HS-27A (cell line): Measurements from ENCODE around the gene PLPPR1.
"Not testable (repeated sequence)": the region's sequence is repeated elsewhere in the genome, so short reads cannot be mapped to it uniquely, and the experiment has no call there.

Experiments used
- DNase-seq: peaks from one replicate; pipeline ENCODE4 v3.0.0-alpha.2; 2012; ENCODE audit warnings: low read depth, missing footprints

Gene PLPPR1

GRCh38 chr9:101291043-101291442 lies 262.5 kb downstream of the PLPPR1 start:
- not testable (repeated sequence) for DNase-seq

- no peak for DNase-seq
Measured at GRCh38 chr9:101299901-101300300, 271.4 kb downstream of the PLPPR1 start.

- DNase-seq: no peak
Measured at GRCh38 chr9:101307051-101307450, 278.5 kb downstream of the PLPPR1 start.

GRCh38 chr9:101307524-101308213 lies 279.1 kb downstream of the PLPPR1 start:
- DNase-seq: no peak

GRCh38 chr9:101309139-101309538 lies 280.6 kb downstream of the PLPPR1 start:
- no peak for DNase-seq

- no peak for DNase-seq
Measured at GRCh38 chr9:101311191-101311590, 282.7 kb downstream of the PLPPR1 start.

GRCh38 chr9:101311758-101312420 lies 283.4 kb downstream of the PLPPR1 start:
- peak; percentile 35 for DNase-seq

GRCh38 chr9:101312661-101313060 lies 284.1 kb downstream of the PLPPR1 start:
- no peak for DNase-seq

- DNase-seq: no peak
Measured at GRCh38 chr9:101315112-101315450, 286.6 kb downstream of the PLPPR1 start.

GRCh38 chr9:101317735-101318134 lies 289.2 kb downstream of the PLPPR1 start:
- DNase-seq: no peak

GRCh38 chr9:101323129-101323528 lies 294.6 kb downstream of the PLPPR1 start:
- no peak for DNase-seq

- no peak for DNase-seq
Measured at GRCh38 chr9:101324245-101324804, 295.8 kb downstream of the PLPPR1 start.

- DNase-seq: no peak
Measured at GRCh38 chr9:101325053-101325452, 296.5 kb downstream of the PLPPR1 start.

- DNase-seq: no peak
Measured at GRCh38 chr9:101326035-101326434, 297.5 kb downstream of the PLPPR1 start.

GRCh38 chr9:101326501-101326900 lies 298.0 kb downstream of the PLPPR1 start:
- DNase-seq: no peak

- not testable (repeated sequence) for DNase-seq
Measured at GRCh38 chr9:101327422-101327909, 298.9 kb downstream of the PLPPR1 start.

GRCh38 chr9:101332362-101332761 lies 303.8 kb downstream of the PLPPR1 start:
- DNase-seq: no peak

GRCh38 chr9:101333490-101333889 lies 305.0 kb downstream of the PLPPR1 start:
- no peak for DNase-seq

- DNase-seq: no peak
Measured at GRCh38 chr9:101333926-101334702, 305.6 kb downstream of the PLPPR1 start.

GRCh38 chr9:101336091-101336490 lies 307.6 kb downstream of the PLPPR1 start:
- DNase-seq: no peak

GRCh38 chr9:101337237-101337636 lies 308.7 kb downstream of the PLPPR1 start:
- no peak for DNase-seq

GRCh38 chr9:101341958-101342357 lies 313.4 kb downstream of the PLPPR1 start:
- DNase-seq: no peak

GRCh38 chr9:101342595-101342994 lies 314.1 kb downstream of the PLPPR1 start:
- DNase-seq: no peak
